NCI-H2171 (cell line): ENCODE data around the gene DTNB.
"Not testable (repeated sequence)": the region's sequence is repeated elsewhere in the genome, so short reads cannot be mapped to it uniquely, and the experiment has no call there.

Experiments used
- DNase-seq: peaks from one replicate; lab custom pipeline; 2025; lab: John Stamatoyannopoulos, UW

The DTNB gene

DNA sequence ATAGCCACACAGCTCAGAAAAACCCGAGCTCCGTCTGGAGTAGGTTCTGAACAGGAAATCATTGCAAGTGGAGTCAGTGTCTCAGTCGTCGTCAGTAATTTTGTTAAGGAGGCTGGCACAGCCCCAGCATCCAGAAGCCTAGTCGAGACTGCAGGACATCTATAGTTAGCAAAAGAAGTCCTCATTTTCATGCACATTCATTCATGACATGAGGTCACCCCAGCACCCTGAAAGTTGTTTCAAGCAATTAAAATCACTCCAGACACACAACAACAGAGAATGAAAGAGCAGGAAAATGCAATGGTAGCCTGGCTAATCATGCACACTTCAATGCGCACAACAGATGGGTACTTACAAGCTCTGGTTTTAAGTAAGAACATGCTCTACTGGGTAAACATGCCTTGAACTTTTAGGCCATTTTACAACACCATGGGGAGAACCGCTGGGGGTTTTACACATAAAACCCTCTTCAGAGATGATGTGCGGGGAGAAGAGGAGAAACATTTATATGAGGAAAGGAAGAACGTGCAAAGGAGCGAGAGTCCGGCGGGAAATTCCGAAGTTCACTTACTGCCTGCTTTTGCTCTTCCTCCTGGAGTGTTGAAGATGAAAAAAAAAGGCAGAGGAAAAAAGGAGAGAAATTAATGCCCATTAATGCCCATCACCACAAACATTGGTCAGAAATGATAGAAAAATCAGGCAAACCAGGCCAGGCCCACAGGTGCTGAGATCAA, 254.3 kb downstream of the DTNB start:
- DNase-seq: peak; percentile 77

DNA sequence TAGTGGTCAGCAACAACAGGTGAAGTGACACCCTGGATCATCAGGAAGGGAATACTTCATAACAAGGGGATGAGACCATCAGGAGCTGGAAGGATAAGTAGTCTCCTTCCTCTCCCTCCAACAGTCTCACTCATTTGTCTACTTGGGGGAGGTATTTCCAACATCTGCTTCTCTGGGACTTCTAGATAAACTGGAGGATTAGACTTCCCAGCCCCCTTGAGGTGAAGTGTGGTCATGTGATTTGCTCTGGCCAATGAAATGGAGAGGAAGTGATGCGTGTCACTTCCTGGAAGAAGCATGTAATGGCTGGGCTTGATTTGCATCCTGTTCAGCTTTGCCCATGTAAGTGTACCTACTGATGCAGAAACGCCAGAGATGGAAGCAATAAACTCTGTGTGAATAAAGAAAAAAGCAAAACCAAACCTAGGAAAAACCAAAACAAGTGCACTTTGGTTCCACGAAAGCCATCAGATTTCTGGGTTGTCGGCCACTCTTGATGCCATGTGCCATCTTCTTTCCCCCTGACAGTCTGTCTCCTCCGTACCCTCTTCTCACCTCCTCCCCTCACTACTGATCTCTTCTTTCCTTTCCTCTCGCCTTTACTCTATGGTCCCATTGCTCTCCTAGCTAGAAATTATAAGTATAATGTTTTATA, 255.5 kb downstream of the DTNB start:
- DNase-seq: no peak

DNA sequence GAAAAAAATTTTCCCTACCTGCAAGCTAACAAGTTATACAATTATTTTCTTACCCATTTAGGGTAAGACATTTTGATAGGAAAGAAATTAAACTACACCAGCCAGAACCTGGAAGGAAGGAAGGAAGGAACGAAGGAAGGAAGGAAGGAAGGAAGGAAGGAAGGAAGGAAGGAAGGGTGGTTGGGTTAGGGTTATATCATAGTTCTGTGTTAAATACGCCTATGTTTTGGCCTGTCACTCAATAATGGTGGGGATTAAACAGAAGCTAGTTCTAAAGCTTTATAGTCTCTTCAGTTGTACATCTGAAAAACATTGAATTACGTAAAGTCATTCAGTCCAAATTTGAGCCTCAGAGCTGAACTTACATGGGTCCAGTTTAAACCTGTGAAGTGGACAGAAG, 256.7 kb downstream of the DTNB start:
- DNase-seq: no peak

DNA sequence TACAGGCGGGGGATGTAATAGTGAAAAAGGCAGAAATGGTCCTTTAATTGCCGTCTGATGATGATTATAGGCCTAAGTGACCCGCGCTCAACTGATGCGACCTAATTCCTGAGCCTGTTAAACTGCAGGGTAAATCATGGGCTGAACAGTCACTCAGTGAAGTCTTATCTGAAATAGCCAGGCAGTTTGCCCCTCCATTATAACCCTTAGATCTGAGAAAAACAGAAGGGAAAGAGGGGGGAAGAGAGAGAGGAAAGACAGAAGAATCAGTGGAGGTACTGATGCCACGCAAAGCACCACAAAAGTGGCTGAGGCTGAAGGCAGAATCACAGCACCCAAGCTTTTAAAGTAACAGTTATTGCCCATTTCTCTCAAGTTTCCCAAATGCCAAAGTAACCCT, 258.6 kb downstream of the DTNB start:
- no peak for DNase-seq

DNA sequence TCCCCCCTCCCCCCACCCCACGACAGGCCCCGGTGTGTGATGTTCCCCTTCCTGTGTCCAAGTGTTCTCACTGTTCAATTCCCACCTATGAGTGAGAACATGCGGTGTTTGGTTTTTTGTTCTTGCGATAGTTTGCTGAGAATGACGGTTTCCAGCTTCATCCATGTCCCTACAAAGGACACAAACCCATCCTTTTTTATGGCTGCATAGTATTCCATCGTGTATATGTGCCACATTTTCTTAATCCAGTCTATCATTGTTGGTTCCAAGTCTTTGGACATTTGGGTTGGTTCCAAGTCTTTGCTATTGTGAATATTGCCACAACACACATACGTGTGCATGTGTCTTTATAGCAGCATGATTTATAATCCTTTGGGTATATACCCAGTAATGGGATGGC, 260.0 kb downstream of the DTNB start:
- DNase-seq: not testable (repeated sequence)

DNA sequence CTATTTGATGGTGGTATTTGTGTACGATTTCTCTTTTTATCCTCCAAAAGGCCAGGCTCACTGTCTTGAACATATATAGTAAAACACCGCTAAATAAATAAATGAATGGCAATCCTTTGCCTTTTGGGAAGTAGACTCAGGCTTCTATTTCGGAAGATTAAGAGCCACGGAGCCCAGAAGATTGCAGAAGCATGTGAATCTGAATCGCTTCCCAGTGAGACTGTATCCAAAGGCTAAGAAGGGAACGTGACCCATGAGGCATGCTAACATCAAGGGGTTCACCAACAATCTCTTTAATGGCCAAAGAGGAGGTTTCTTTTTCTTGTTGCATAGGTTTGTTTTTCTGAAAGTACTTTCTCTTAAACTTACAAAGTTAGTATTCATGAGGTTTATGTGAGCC, 261.6 kb downstream of the DTNB start:
- no peak for DNase-seq

DNA sequence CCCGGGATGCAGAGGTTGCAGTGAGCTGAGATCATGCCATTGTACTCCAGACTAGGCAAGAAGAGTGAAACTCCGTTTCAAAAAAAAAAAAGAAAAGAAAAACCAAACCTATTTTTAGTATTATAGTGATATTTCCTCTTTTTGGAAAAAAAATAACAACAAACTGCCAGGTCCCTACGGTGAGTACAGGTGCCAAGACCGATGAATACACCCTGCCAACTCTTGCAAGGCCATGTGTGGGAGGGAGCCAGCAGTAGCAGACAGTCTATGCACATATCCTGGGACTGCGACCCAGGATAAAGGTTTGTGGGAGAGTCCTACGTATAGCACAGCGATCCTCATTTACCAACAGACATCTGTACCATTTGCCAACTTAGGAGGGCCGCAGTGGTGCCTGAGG, 262.1 kb downstream of the DTNB start:
- no peak for DNase-seq

DNA sequence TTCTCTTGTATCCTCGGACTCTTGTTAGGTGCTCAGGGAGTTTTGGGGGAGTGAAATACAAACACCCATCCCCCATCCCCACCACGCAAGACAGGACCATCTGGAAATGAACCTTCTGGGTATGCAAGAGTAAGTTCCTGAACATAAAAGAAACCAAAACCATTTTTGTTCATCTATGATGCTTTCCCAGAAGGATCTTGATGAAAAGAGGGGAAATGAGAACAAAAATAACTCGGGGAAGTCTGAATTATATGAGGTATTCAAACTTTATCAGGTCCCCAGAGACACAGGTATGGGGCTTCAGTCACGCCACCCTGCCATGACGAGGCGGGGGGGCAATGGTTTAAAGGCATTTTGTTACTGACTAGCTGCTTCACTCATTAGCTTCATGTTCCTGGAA, 263.0 kb downstream of the DTNB start:
- DNase-seq: no peak

DNA sequence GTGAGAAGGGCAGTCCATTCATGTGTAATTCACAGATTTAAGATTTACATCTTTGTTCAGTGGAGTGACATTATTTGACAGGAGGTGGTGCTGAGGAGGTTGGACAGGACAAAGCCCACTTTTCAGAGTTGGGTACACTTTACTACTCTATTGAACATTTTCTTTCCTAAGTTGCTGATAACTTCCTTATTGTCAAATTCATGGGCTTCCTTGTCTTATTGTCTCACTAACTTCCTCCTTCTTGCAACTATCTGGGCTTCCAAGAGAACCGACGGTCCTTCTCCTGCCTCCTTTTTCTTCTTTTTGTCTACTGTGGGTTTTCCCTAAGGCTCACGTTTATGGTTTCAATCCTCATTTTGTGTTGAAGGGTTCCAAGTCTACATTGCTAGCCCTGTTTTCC, 263.9 kb downstream of the DTNB start:
- no peak for DNase-seq

DNA sequence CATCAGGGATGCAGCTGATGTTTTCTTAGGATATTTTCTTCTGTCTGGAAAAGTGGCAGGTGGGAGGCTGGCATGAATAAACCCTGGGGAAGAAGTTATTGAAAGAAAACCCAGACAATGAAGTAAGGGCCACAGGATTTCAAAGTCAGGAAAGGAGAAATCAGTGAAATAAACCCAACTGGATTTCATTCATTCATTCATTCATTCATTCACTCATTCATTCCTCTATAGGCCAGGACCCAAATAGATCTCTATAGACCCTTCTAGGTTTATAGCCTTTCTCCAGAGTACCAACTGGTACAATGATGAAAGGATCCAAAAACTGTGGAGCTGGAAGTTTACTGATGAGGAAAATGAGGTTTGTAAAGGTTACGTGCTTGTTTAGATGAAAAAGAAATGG, 264.3 kb downstream of the DTNB start:
- no peak for DNase-seq

DNA sequence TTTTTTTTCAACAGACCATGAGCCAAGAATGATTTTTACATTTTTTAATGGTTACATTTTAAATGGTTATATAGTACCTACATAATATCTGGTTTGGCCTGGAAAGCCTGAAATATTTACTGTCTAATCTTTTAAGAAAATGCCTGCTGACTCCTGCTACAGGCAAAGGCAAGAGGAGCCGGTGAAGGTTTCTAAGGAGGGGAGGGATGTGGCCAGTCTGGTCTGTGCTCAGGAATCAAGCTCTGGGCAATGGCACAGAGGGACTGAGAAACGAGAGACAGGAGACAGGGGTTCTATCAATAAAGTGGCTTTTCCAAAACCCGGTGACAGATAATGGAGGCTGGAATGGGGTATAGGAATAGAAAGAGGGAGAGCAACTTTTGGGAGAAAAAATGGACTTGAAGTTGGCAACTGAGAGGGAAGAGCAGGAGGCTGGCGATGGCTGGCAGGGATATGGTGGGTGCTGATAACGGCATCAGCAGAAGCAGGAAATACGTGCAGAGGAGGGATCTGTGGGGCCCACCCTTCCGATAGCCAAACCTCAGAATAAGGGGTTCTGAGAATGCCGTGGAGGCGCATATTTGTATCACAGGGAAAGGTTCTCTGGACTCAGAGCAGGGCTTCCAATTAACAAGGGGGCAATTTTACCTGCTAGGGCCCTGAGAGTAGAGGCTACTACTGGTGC, 267.6 kb downstream of the DTNB start:
- DNase-seq: no peak

DNA sequence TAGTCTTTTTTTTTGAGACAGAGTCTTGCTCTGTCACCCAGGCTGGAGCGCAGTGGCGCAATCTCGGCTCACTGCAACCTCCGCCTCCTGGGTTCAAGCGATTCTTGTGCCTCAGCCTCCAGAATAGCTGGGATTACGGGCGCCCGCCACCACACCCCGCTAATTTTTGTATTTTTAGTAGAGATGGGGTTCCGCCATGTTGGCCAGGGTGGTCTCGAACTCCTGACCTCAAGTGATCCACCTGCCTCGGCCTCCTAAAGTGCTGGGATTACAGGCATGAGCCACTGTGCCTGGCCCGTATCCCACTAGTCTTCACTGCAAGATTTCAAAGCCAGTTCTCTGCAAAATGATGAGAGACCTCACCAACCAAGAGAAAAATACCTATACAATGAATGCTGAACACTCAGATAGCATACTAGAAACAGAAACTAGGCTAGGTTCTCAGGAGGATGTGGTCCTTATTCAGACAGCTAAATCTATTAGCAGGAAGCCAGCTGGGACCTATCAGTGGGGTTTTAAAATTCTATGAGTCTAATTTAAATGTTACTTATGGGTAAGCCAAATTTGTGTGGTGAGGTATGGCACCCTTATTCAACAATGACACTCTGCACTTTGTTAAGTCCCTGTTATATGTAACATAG, 270.1 kb downstream of the DTNB start:
- not testable (repeated sequence) for DNase-seq

DNA sequence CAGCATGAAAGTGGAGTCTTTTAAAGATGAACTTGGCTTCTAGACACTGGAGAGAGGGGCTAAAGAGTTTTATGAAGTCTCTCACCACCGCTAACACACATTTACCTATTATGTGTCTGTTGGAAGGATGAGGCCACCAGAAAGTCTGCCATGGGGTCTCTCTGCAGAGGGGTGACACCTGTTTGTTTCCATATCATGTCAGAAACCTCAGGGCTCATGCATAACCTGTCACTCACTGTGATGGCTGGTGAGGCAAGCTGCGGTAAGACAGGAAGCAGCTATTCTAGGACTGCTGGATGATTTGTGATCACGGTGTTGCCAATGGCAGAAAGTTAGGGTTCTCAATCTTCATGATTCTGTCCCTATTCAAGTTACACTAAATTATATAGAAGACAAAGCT, 270.9 kb downstream of the DTNB start:
- no peak for DNase-seq

DNA sequence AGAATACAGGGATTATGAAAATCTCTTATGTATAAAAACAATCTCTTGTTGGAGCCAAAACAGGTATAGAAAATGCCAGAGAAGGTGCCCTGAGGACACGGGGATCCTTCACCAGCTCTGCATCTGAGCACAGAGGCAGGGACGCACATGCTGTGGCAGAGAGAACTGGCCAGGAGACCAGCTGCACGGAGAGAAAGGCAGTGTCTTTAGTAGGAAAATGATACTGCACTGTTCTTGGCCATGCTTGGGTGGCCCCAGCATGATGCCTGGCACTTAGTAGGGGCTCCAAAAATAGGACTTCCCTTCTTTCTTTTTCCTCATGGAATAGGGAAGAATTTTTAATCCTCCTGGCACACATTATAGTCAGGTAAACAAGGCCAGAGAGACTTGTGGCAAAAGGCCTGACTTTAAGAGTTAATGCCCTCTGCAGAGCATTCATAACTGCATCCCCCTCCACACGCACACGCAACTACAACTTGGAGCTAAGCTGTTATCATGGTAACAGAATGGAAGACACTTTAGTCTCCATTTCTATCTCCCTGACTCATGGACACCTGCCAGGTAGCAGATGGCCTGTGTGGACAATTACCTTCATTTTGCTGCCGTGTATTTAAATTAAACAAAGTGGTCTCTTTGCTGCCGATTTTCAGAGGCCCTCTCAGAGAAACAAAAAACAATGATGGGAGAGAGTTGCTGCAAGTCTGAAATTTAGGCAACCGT, 271.9 kb downstream of the DTNB start:
- peak; percentile 87 for DNase-seq

DNA sequence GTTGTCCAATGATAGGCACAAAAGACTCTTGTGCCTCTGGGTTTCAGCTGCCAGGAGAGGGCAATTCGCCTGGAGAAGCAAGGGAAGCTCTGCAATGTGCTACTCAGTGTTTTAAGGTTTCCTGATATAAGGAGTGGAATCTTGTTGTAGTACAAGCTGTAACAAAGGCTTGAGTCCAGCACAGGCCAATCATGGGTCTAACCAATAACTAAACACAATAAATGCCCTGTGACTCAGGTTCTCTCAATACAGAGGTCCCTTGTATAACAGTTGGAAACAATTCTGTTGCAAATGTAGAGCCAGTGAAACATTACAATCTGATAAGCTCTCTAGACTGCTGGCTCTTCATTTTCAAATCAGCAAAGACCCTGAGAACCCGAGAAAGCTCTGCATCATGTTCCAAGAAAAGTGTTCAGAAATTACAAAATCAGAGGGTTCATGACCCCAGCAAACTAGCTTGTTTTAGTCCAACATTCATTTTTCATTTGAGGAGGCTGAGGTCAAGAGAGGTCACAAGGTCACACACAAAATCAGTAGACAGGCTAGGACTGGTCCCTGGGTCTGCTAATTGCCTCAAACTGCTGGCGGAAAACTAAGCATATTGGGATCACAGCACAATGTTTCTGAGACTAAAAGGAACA, 272.7 kb downstream of the DTNB start:
- no peak for DNase-seq

DNA sequence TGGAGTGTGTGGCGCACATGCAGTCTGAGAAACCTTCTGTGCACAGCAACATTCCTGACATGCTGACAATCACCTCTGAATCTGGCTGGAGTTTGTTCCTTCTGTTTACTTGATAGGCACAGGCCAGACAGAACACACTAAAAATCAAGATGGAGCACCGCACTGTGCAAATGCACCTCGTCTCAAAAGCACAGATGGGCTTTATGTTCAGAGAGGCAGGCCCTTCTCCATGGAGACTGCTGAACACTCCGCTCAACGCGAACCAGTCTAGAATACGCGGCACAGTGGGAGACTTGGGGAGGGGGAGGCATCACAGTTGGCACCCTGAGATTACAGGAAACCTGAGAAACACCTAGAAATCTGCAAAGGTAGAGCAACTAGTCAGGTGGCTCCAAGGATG, 273.2 kb downstream of the DTNB start:
- DNase-seq: peak; percentile 72

DNA sequence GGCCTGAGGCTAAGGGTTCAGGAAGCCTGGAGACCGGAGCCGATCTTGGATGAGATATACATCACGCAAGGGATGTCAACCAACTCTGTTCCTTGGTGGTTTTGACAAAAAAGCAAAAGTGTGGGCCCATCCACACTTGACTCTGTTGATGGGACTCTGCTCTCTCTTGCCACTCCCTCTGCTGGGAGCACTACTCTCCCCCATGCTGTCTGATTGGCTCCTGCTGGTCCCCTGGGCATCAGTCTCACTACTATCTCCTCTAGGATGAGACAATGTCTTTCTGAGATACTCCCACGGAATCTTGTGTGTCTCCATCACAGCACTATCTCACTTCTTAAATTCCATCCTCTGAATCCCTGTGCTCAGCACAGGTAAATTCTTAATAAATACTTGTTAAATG, 274.8 kb downstream of the DTNB start:
- DNase-seq: no peak

DNA sequence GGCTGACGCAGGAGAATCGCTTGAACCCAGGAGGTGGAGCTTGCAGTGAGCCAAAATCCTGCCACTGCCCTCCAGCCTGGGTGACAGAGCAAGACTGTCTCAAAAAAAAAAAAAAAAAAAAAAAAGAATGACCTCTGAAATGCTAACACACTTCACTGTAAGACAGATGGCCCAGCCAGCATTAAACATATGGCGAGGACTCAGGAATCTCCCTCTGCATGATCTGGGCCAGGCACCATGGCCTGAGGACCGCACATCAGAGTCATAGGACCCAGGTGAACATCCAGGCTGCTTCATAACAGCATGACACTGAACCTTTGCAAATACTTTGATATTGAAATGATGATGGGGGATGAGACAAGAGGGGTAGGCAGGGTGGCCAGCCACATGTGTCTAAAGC, 275.6 kb downstream of the DTNB start:
- peak; percentile 45 for DNase-seq

DNA sequence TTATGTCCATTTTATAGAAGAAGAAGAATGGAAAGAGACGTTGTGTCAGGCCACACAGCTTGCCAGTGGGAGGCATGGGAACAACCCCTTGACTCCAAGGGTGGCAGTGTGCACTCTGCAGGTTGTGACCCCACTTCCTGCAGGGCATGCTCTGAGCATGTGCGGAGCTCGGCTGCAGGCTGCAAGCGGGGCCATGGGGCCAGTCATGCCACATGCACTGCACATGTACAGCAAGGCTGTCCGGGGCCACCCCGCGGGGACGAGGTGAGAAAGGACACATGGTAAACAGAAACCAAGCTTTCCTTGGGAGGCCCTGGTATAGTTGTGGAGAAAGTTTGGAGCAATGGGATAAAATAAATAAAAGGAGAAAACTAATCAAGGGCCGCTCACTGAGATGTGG, 284.2 kb downstream of the DTNB start:
- DNase-seq: no peak

DNA sequence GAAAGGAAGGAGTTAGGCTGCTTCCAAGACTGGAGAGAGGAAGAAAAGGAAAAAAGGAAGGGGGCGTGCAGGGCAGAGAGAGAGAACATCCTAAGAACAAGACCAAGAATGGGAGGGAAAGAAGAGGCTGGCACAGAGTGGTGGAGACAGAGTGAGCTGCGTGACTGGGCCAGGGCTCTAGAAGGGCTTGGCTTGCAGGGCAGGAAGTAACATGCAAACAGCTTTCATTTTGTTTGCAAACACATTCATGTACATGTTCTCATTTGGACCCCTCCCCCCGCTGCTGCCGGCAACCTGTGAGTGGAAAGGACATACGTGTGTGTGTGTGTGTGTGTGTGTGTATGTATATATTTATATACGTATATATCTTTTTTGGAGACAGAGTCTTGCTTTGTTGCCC, 284.9 kb downstream of the DTNB start:
- no peak for DNase-seq

DNA sequence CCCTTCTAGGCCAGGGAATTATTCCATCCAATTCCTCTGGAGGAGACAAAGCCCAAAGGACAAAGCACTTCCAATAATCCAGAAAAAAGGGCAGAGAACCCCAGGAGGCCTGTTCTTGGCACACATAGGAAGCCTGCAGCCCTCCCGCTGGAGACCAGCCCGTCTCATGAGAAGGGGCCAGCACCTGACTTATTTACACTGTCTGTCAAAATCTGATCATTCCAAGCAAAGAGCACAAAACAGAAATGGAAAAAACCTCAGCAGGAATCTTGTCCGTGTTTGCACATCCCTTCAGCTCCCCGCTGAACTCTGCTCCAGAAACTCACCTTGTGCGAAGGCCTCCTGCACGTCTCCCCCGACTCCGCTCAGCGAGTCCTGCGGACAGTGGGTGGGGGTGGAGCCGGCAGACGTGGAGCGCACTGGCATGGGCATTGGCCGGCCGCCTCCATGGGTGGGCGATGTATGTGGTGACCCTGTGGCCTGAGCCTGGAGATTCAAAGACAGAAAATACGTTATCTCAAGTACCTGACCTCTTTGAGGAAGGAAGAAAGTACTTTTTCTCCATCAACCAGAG, 285.4 kb downstream of the DTNB start:
- no peak for DNase-seq
